ENCODE results near the gene FSD1L.
"Not testable (repeated sequence)": the region's sequence is repeated elsewhere in the genome, so short reads cannot be mapped to it uniquely, and the experiment has no call there.

DNA sequence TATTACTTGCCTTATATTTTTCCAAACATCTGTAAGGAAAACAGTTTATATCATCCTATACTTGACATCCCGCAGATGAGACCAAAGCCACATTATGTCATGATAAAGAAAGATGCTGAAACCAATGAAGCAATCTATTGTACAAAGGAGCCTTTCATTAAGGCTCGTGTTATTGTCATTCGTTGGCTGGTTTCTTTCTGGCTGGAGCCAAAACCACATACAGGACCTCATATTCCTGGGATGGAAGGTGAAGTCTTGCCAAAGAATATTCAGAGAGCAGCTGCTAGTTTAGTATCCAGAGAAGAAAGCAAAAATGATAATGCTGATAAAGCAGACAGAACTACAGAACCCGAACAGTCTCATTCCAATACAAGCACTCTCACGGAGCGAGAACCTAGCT lies 73.2 kb downstream of the FSD1L start:
- TF ChIP-seq, protein P1, sequence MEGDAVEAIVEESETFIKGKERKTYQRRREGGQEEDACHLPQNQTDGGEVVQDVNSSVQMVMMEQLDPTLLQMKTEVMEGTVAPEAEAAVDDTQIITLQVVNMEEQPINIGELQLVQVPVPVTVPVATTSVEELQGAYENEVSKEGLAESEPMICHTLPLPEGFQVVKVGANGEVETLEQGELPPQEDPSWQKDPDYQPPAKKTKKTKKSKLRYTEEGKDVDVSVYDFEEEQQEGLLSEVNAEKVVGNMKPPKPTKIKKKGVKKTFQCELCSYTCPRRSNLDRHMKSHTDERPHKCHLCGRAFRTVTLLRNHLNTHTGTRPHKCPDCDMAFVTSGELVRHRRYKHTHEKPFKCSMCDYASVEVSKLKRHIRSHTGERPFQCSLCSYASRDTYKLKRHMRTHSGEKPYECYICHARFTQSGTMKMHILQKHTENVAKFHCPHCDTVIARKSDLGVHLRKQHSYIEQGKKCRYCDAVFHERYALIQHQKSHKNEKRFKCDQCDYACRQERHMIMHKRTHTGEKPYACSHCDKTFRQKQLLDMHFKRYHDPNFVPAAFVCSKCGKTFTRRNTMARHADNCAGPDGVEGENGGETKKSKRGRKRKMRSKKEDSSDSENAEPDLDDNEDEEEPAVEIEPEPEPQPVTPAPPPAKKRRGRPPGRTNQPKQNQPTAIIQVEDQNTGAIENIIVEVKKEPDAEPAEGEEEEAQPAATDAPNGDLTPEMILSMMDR (conservative IDR thresholded peaks at IDR 0.05) = not testable (repeated sequence)
- not testable (repeated sequence) for TF ChIP-seq ZFX (IDR thresholded peaks at IDR 0.05)
